Amygdala (tissue), 56 donors: ENCODE measurements around the gene TYMS.

Source experiments
- DNase-seq, 56 donors: peaks; one replicate each; lab custom pipeline; 2025; lab: John Stamatoyannopoulos, UW

The TYMS gene

DNA sequence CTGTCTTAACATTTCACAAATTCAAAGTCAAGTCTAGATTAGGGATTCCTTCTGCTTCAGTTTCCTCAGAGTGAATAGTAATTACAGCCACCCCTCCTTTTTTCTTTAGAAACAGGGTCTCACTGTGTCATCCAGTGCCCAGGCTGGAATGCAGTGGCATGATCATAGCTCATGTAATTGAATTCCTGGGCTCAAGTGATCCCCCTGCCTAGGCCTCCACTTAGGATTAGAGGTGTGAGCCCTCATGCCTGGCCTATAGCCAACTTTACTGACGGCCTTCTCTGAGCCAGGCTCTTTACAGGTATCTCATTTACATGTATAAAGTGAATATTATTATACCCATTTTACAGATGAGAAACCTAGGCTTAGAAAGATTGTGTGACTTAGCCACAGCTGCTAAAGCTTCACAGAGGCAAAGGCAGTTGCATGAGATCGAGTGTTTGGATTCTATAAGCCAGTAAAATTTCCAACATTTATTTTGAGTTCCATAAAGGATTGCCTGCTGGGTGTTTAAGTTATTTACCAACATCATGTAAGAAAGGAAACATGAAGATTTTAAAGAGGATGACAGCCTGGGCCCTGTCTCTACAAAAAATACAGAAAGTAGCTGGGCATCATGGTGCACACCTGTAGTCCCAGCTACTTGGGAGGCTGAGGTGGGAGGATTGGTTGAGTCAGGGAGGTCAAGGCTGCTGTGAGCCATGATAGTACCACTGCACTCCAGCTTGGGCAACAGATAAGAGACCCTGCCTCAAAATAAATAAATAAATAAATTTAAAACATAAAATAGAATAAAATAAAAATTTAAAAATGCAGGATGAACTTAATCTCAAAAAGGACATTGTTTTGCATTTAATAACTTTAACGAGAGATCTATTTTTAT is 53.2 kb downstream of the TYMS start:
- no peak for DNase-seq

- peak in 3 of 56 donors; percentile 37 to 55 (median 46) for DNase-seq
These were observed 53.8 kb downstream of the TYMS start for GRCh38 chr18:711310-711656.

GRCh38 chr18:711657-712400 is 54.4 kb downstream of the TYMS start:
- peak in 47 of 56 donors; percentile 12 to 79 (median 50) for DNase-seq

GRCh38 chr18:712401-713134 is 55.1 kb downstream of the TYMS start, which contains the start of gene ENOSF1:
Gene ENOSF1, minus strand, starts transcription at chr18:712630. Its CDS starts 43 bp downstream, at chr18:712587.
- DNase-seq: peak in 52 of 56 donors; percentile 12 to 86 (median 50)

DNA sequence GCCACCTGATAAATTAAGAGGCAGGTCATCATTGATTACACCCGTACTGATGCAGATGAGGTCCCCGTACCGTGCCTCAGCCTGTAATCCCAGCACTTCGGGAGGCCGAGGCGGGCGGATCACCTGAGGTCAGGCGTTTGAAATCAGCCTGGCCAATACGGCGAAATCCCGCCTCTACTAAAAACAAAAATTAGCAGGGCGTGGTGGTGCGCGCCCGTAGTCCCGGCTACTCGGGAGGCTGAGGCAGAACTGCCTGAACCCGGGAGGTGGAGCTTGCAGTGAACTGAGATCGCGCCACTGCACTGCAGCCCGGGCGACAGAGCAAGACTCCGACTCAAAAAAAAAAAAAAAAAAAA is 55.7 kb downstream of the TYMS start:
- no peak for DNase-seq

DNA sequence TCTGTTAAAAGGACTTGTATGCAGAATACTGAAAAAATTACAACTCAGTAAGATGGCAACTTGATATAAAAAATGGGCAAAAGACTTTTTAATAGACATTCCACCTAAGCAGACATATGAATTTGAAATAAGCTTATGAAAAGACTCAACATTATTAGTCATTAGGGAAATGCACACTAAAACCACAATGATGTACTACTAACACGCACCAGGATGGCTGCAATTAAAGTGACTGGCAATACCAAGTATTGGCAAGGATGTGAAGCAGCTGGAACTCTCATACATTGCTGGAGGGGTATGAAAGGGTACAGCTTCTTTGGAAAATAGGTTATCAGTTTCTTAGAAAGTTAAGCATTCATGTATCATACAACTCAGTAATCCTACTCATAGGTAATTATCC is 58.2 kb downstream of the TYMS start:
- no peak for DNase-seq

DNA sequence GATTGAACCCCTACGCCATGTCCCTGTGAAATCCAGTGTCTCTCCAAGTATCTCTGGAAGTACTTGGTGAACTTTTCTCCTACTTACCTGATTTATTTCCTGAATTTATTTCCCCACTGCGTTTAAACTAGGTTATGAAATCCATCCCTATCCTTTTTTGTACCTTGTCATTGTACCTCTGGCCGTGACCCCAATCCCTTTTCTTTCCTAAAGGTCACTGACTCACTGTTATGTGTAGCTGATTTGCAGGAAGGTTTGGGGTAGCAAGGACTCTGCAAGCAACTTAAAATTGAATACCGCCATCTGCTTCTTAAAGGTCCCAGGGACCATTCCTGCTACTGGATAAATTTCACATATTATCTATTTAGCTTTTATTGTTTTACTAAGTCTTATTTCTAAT is 59.5 kb downstream of the TYMS start:
- DNase-seq: no peak
